MM.1S (cell line): ENCODE data around the gene XYLT1.

Experiments used
- CTCF ChIP-seq: fragments of 300-600 bp; sonication (generic); IDR thresholded peaks from 2 replicates; pipeline ENCODE4 v1.5.1; 2016; ENCODE audit warnings: antibody characterized with exemption, low read length, mixed read lengths
- EZH2 ChIP-seq: fragments of 300-600 bp; sonication (generic); optimal IDR thresholded peaks from 2 replicates; pipeline ENCODE3; 2017; ENCODE audit warnings: low read depth, mild to moderate bottlenecking, antibody characterized with exemption, low read length, mixed read lengths
- EZH2phosphoT487 ChIP-seq: fragments of 300-600 bp; sonication (generic); IDR thresholded peaks from 2 replicates; pipeline ENCODE4 v1.6.1; 2018; ENCODE audit warnings: antibody characterized with exemption, low read length

GRCh38 chr16:17470908-17471718 is at the start of gene XYLT1:
- no peak for TF ChIP-seq CTCF
- TF ChIP-seq EZH2: no peak
- no peak for TF ChIP-seq EZH2phosphoT487
